Spleen (tissue), 11 donors: Measurements from ENCODE around the gene SMYD2. TPM values are rescaled to one million over a fixed set of nuclear protein-coding genes. Genes with fewer than 3 reads are reported as not detected.

ENCODE experiments used
- DNase-seq: peaks from one replicate; pipeline ENCODE4 v3.0.0-alpha.2; 2020
- H3K27ac ChIP-seq, 8 donors: fragments of 200-600 bp; sonication (generic) in 7 of 8; 1 replicate in 4 of 8; 2 replicates in 4 of 8; pipeline versions ENCODE4 v1.5.0 to v1.8.0; 2016 to 2021; ENCODE audit warnings: inconsistent platforms in 4 of 8, mild to moderate bottlenecking in 4 of 8, moderate library complexity in 1 of 8
- H3K27me3 ChIP-seq, 7 donors: fragments of 200-600 bp; sonication (generic) in 6 of 7; replicated peaks in 1 of 7; 1 replicate in 4 of 7; 2 replicates in 3 of 7; pipeline versions ENCODE4 v1.5.0 to v1.8.0; 2016 to 2021; ENCODE audit warnings: inconsistent platforms in 3 of 7, mild to moderate bottlenecking in 1 of 7
- H3K36me3 ChIP-seq, 6 donors: fragments of 200-600 bp; sonication (generic) in 5 of 6; 1 replicate in 4 of 6; 2 replicates in 2 of 6; pipeline versions ENCODE4 v1.5.0 to v1.8.0; 2016 to 2021; ENCODE audit warnings: inconsistent platforms in 2 of 6
- H3K4me1 ChIP-seq, 6 donors: fragments of 200-600 bp; sonication (generic) in 5 of 6; 1 replicate in 3 of 6; 2 replicates in 3 of 6; pipeline versions ENCODE4 v1.5.0 to v1.8.0; 2016 to 2021; ENCODE audit warnings: inconsistent platforms in 3 of 6
- H3K4me3 ChIP-seq, 8 donors: fragments of 200-600 bp; sonication (generic) in 7 of 8; 1 replicate in 4 of 8; 2 replicates in 4 of 8; pipeline versions ENCODE4 v1.5.0 to v1.8.0; 2016 to 2021; ENCODE audit warnings: inconsistent platforms in 4 of 8, mild to moderate bottlenecking in 4 of 8, moderate library complexity in 2 of 8
- H3K9me3 ChIP-seq, 8 donors: fragments of 200-600 bp; sonication (generic) in 7 of 8; 1 replicate in 4 of 8; 2 replicates in 4 of 8; pipeline versions ENCODE4 v1.5.0 to v1.8.0; 2016 to 2021; ENCODE audit warnings: inconsistent platforms in 4 of 8
- CTCF ChIP-seq, 11 experiments: fragments of 200-600 bp in 7 of 11; fragments of 450-650 bp in 4 of 11; sonication (generic) in 4 of 11; IDR thresholded peaks in 8 of 11; conservative IDR thresholded peaks in 3 of 11; 1 replicate in 7 of 11; 2 replicates in 4 of 11; pipeline versions ENCODE4 v1.4.0 to v1.8.0; 2016 to 2021; ENCODE audit warnings: antibody characterized with exemption in 11 of 11, inconsistent platforms in 4 of 11, mild to moderate bottlenecking in 1 of 11
- POLR2A ChIP-seq, 3 donors: fragments of 450-650 bp; IDR thresholded peaks; one replicate each; pipeline ENCODE4 v1.5.1; 2017; ENCODE audit warnings: antibody characterized with exemption in 3 of 3, mild to moderate bottlenecking in 1 of 3
- POLR2AphosphoS5 ChIP-seq, 3 donors: sonication (generic); formaldehyde crosslinking; IDR thresholded peaks; one replicate each; pipeline ENCODE4 v1.5.1; 2017; ENCODE audit warnings: antibody characterized with exemption in 3 of 3
- WGBS, 5 donors: extraction: QIAGEN DNeasy Blood & Tissue Kit in 3 of 5; methylation state at CpG; one replicate each; pipeline versions ENCODE4 v1.1.5 to v1.1.7; 2013 to 2018; 5-methylcytosine and 5-hydroxymethylcytosine counted together
- intact Hi-C: fragments of 100-400 bp; cut with DNase I; formaldehyde crosslinking; loops from one replicate; pipeline ENCODE4 v1.15.0; 2023; ENCODE audit warnings: low total_unique reads
- polyA plus RNA-seq, 3 donors: library from polyadenylated mRNA; stranded (reverse); fragments of 200-250 nt; gene quantifications; one replicate each; pipeline ENCODE4 v1.2.1, GENCODE V29; 2013
- total RNA-seq, 7 donors: library from RNA; depleted of rRNA in 3 of 7; stranded (reverse); fragments of >200 nt in 3 of 7; fragmentation: NEBNext Ultra II Directional in 4 of 7; extraction: Animal tissue kit (Norgen Biotek cat#: 25700) in 4 of 7; gene quantifications; one replicate each; pipeline versions ENCODE4 v1.1.0 to v1.2.1, GENCODE V29; 2016 to 2021
- donor health status: healthy with polysubstance abuse.
- donor health status: DM: no; HTN: no; CAD: no; lungs with moderate emphysema.
- donor health status: DM: no; HTN: no; CAD: no.
- donor health status: Bipolar disorder and iron deficiency.
- donor health status: healthy.
- donor health status: DM: no; HTN: no; CAD: no.
- donor health status: DM: yes; HTN: yes; CAD: no.

SMYD2 gene
- total and polyA plus RNA-seq, 10 donors, result 23.5 to 39.7 (median 32.1) TPM

- Histone ChIP-seq H3K4me3 (no peak overlapping the region), H3K36me3 (peaks cover 0 to 31% (median 11%) of the 10 kb centered on the region in 6 donors), H3K27ac (no peak overlapping the region), H3K9me3 (no peaks in the 10 kb centered on the region), H3K4me1 (no peaks in the 10 kb centered on the region), H3K27me3 (no peaks in the 10 kb centered on the region)
- 94 to 96% (median 95%) methylated on average over 29 to 45 of the region's 45 CpGs for WGBS, 5 donors
- TF ChIP-seq CTCF (IDR thresholded peaks at IDR 0.05 in 8 of 11, conservative IDR thresholded peaks at IDR 0.05 in 3 of 11) (no peak), POLR2A (IDR thresholded peaks at IDR 0.05) (no peak), POLR2AphosphoS5 (IDR thresholded peaks at IDR 0.05) (no peak)
- intact Hi-C loops, result no loop called here
- no peak for DNase-seq
Measured at GRCh38 chr1:214383381-214384372, 102.7 kb downstream of the SMYD2 start.

GRCh38 chr1:214384373-214385079, 103.6 kb downstream of the SMYD2 start:
- Histone ChIP-seq H3K9me3 (no peaks in the 10 kb centered on the region), H3K4me1 (no peaks in the 10 kb centered on the region), H3K4me3 (no peak overlapping the region), H3K36me3 (peaks cover 0 to 26% (median 11%) of the 10 kb centered on the region in 6 donors), H3K27me3 (no peaks in the 10 kb centered on the region), H3K27ac (no peak overlapping the region)
- WGBS, 5 donors, result 95 to 98% (median 96%) methylated on average over 16 to 18 of the region's 18 CpGs
- intact Hi-C loops, result no loop called here
- TF ChIP-seq CTCF (IDR thresholded peaks at IDR 0.05 in 8 of 11, conservative IDR thresholded peaks at IDR 0.05 in 3 of 11), result no peak
- TF ChIP-seq POLR2AphosphoS5 (IDR thresholded peaks at IDR 0.05), result no peak
- DNase-seq, result no peak

- TF ChIP-seq POLR2A (IDR thresholded peaks at IDR 0.05), result no peak
- no peak for TF ChIP-seq POLR2AphosphoS5 (IDR thresholded peaks at IDR 0.05)
- TF ChIP-seq CTCF (IDR thresholded peaks at IDR 0.05 in 8 of 11, conservative IDR thresholded peaks at IDR 0.05 in 3 of 11), result no peak
- WGBS, 5 donors, result 93 to 95% (median 95%) methylated on average over 1 of the region's 1 CpG
- Histone ChIP-seq H3K27me3 (no peaks in the 10 kb centered on the region), H3K9me3 (no peaks in the 10 kb centered on the region), H3K27ac (no peak overlapping the region), H3K4me3 (no peak overlapping the region), H3K36me3 (peaks cover 0 to 26% (median 11%) of the 10 kb centered on the region in 6 donors), H3K4me1 (no peaks in the 10 kb centered on the region)
- intact Hi-C loops, result no loop called here
- no peak for DNase-seq
Measured at GRCh38 chr1:214385428-214385827, 104.5 kb downstream of the SMYD2 start.

- no peak for TF ChIP-seq CTCF (IDR thresholded peaks at IDR 0.05 in 8 of 11, conservative IDR thresholded peaks at IDR 0.05 in 3 of 11)
- no peak for TF ChIP-seq POLR2AphosphoS5 (IDR thresholded peaks at IDR 0.05)
- TF ChIP-seq POLR2A (IDR thresholded peaks at IDR 0.05), result no peak
- no peak overlapping the region for H3K27ac ChIP-seq
- H3K36me3 ChIP-seq, result peaks cover 0 to 30% (median 11%) of the 10 kb centered on the region in 6 donors
- intact Hi-C loops, result no loop called here
- no peaks in the 10 kb centered on the region for H3K4me1 ChIP-seq
- WGBS, 5 donors, result 88 to 96% (median 90%) methylated on average over 7 of the region's 7 CpGs
- H3K4me3 ChIP-seq, result no peak overlapping the region
- no peaks in the 10 kb centered on the region for H3K27me3 ChIP-seq
- no peak for DNase-seq
- H3K9me3 ChIP-seq, result no peaks in the 10 kb centered on the region
Measured at GRCh38 chr1:214386333-214386732, 105.4 kb downstream of the SMYD2 start.
